Measurements from ENCODE around the gene ARL4A. TPM values are rescaled to one million over a fixed set of nuclear protein-coding genes. Genes with fewer than 3 reads are reported as not detected.
A peak's percentile ranks its signal among the peaks of the same experiment; 100 is the strongest.

The ARL4A gene
- total RNA-seq, 1 experiment from 2014 or later = 39.4 TPM

- H4K20me1 ChIP-seq (ENCODE audit: control insufficient read depth, insufficient read depth, insufficient read length) = no peaks in the 10 kb centered on the region
- no peaks in the 10 kb centered on the region for H3K9me3 ChIP-seq (ENCODE audit: control insufficient read depth, low read depth, low read length)
- no peak overlapping the region for H2BK20ac ChIP-seq (ENCODE audit: low read depth, low read length, poor library complexity, severe bottlenecking)
- H3K9me3 Mint-ChIP-seq = no peaks in the 10 kb centered on the region
- peaks cover 29 to 38% of the 10 kb centered on the region in 2 experiments for H3K4me1 Mint-ChIP-seq
- no peak overlapping the region for H3K14ac ChIP-seq (ENCODE audit: insufficient read depth, low read length)
- H3K27ac ChIP-seq (ENCODE audit: insufficient read length, low read depth, low read length) = no peak overlapping the region
- H3K4me1 ChIP-seq (ENCODE audit: insufficient read depth, low read length) = no peaks in the 10 kb centered on the region; the same call in 1 of the 2 replicates
- H3K23me2 ChIP-seq (ENCODE audit: insufficient read length, low read depth, low read length, poor library complexity, severe bottlenecking) = peaks cover 4% of the 10 kb centered on the region
- no peaks in the 10 kb centered on the region for H3K27me3 ChIP-seq (ENCODE audit: insufficient read depth, low read length)
- no peak overlapping the region for H4K8ac ChIP-seq (replicated peaks; ENCODE audit: insufficient read length, low read depth, low read length)
- no peak overlapping the region for H2AK5ac ChIP-seq (ENCODE audit: insufficient read length, low read length)
- no peak overlapping the region for H3K9ac ChIP-seq (ENCODE audit: extremely low read depth, insufficient read length, low read length)
- peaks cover 0 to 9% (median 4%) of the 10 kb centered on the region in 3 experiments; a peak in 5 of 7 replicates for H3K36me3 Mint-ChIP-seq (ENCODE audit: insufficient read depth in 1 of 3, low read depth in 3 of 3)
- no peak overlapping the region for H3K4ac ChIP-seq (ENCODE audit: low read depth, low read length)
- H3K79me1 ChIP-seq (ENCODE audit: insufficient read depth, low read depth, low read length, poor library complexity, severe bottlenecking) = no peaks in the 10 kb centered on the region
- no peak overlapping the region for H3K23ac ChIP-seq (ENCODE audit: insufficient read length, low read depth, low read length)
- no peak overlapping the region for H4K5ac ChIP-seq (ENCODE audit: insufficient read length, low read depth, low read length)
- H3K27ac Mint-ChIP-seq = 0 out of 7 replicates have a peak overlapping the region, but pooled peaks of 1 of the 3 experiments have one; percentile 47
- no peak overlapping the region for H3T11ph ChIP-seq (ENCODE audit: low read length)
- H4K91ac ChIP-seq (ENCODE audit: insufficient read length, low read depth, low read length) = no peak overlapping the region
- H3K79me2 ChIP-seq (ENCODE audit: insufficient read depth, low read length) = peaks cover 15% of the 10 kb centered on the region; the same call in 1 of the 2 replicates
- DNase-seq = no peak
- H3K27me3 Mint-ChIP-seq (ENCODE audit: low read depth) = no peaks in the 10 kb centered on the region
- no peak overlapping the region for H3K18ac ChIP-seq (ENCODE audit: insufficient read length, low read depth, low read length)
- no peak overlapping the region for H2AFZ ChIP-seq (ENCODE audit: low read length)
- no peak for TF ChIP-seq CTCF (conservative IDR thresholded peaks at IDR 0.05)
- no peak overlapping the region for H2BK15ac ChIP-seq (ENCODE audit: low read depth, low read length)
- H2BK5ac ChIP-seq (ENCODE audit: insufficient read length, low read length) = no peak overlapping the region
- no peak overlapping the region for H2BK12ac ChIP-seq (ENCODE audit: insufficient read length, low read depth, low read length)
- H3K4me3 Mint-ChIP-seq = no peak overlapping the region
- no peak overlapping the region for H3K56ac ChIP-seq (ENCODE audit: insufficient read length, low read depth, low read length)
- H2BK120ac ChIP-seq (ENCODE audit: low read depth, low read length, poor library complexity, severe bottlenecking) = no peak overlapping the region
- H3K4me2 ChIP-seq (ENCODE audit: insufficient read depth, insufficient read length, low read length) = no peak overlapping the region
- no CpG with 5 or more reads among the region's 1 CpG for WGBS (ENCODE audit: extremely low coverage, insufficient read length, low lambda C conversion rate)
These were observed 4.6 kb downstream of the ARL4A start for GRCh38 chr7:12692035-12692434.

All from H9 (cell line).